Measurements from ENCODE around the gene HOXC12.

DNA sequence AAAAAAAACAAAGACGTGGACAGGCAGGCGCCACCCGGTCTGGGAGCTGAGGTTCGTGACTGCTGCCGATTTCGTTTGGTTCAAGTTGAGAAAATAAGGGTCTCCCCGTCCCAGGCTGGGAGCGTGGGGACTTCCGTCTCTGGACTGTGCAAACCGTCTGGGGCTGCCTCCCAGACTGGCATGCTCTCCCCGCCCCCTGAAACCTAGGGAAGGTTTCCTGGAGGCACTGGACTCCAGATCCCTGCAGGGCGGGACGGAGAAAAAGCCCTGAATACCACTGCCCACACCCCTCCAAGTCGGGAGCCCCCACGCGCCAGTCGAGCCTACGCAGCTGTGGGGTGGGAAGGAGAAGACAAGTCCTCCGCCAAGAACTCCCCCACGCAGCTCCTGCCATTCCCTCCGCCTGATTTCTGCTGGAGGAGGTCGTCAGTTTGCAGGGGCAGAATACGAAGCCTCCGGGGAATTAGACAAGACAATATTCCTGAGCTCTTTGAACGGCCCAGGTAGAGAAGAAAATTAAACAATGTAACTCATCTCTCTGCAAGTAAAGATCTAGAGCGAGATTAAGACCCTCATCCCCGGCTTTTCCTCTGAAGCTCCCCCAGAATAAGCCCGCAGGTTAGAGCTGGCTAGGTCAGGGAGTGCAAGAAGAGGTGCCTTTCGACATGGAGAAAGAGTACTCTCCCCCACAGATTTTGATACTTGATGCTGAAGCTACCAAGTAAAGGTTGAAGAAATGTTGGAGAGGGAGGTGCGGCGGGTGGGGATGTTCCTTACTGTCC, 26.5 kb upstream of the HOXC12 start:
- TF ChIP-seq, protein P1, sequence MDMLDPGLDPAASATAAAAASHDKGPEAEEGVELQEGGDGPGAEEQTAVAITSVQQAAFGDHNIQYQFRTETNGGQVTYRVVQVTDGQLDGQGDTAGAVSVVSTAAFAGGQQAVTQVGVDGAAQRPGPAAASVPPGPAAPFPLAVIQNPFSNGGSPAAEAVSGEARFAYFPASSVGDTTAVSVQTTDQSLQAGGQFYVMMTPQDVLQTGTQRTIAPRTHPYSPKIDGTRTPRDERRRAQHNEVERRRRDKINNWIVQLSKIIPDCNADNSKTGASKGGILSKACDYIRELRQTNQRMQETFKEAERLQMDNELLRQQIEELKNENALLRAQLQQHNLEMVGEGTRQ (IDR thresholded peaks at IDR 0.05; ENCODE audit: borderline replicate concordance, low read depth, low read length), result no peak
- no peak for TF ChIP-seq CTCF (IDR thresholded peaks at IDR 0.05)
- TF ChIP-seq NRF1 (IDR thresholded peaks at IDR 0.05; ENCODE audit: low read depth, low read length), result no peak
- no peak for TF ChIP-seq FOXJ3 (CRISPR knock-in tag; IDR thresholded peaks at IDR 0.05)
